A549 (cell line): ENCODE data around the gene ARHGAP18. TPM values are rescaled to one million over a fixed set of nuclear protein-coding genes. Genes with fewer than 3 reads are reported as not detected.

Experiments
- ATAC-seq, 2 experiments: fragments of 200-7000 bp in 1 of 2; fragments of >200 bp in 1 of 2; cut with Nextera tagmentation in 1 of 2; cut with Tn5 transposase in 1 of 2; 3 replicates each; pipeline versions ENCODE4 v1.8.0 to v1.9.1; 2018 to 2020; ENCODE audit warnings: mild to moderate bottlenecking in 1 of 2, moderate library complexity in 1 of 2
- CTCF ChIA-PET: fragments of 300-600 bp; sonication (Branson Sonifier 250); formaldehyde crosslinking; extraction: SDS; loops from one replicate; lab custom pipeline; 2021; ENCODE audit warnings: antibody characterized with exemption, inconsistent platforms; lab: Yijun Ruan, JAX
- POLR2A ChIA-PET: fragments of 350-600 bp; formaldehyde crosslinking; extraction: SDS; loops from one replicate; lab custom pipeline; 2021; ENCODE audit warnings: antibody characterized with exemption, inconsistent platforms; lab: Yijun Ruan, JAX
- DNase-seq, 2 experiments: peaks; one replicate each; pipeline versions ENCODE4 v3.0.0 to v3.0.0-alpha.2; 2011 to 2016; ENCODE audit warnings: low read depth in 1 of 2, low spot score in 1 of 2
- FAIRE-seq: peaks from 2 replicates; lab custom pipeline; 2011; peaks lifted over from hg19 to GRCh38; lab: Jason Lieb, UNC
- H3K27ac ChIP-seq, 2 experiments: fragments of >200 bp; sonication (Bioruptor Twin); formaldehyde crosslinking; 3 replicates each; pipeline ENCODE4 v1.5.1; 2016 to 2017
- H3K4me1 ChIP-seq: fragments of >200 bp; sonication (Bioruptor Twin); formaldehyde crosslinking; 3 replicates; pipeline ENCODE4 v1.6.1; 2016
- H3K4me2 ChIP-seq: fragments of >200 bp; sonication (Bioruptor Twin); formaldehyde crosslinking; 3 replicates; pipeline ENCODE4 v1.6.1; 2016
- H3K4me3 ChIP-seq: fragments of >200 bp; sonication (Bioruptor Twin); formaldehyde crosslinking; 3 replicates; pipeline ENCODE4 v1.5.1; 2016
- H3K9me3 ChIP-seq: fragments of >200 bp; sonication (Bioruptor Twin); formaldehyde crosslinking; 3 replicates; pipeline ENCODE4 v1.6.1; 2016
- BHLHE40 ChIP-seq: IDR thresholded peaks from 2 replicates; pipeline ENCODE4 v1.6.1; 2012; ENCODE audit warnings: low read depth, low read length, inconsistent platforms
- CBX2 ChIP-seq: fragments of 200-600 bp; sonication (generic); IDR thresholded peaks from 2 replicates; pipeline ENCODE4 v1.6.1; 2016; ENCODE audit warnings: low read depth, mild to moderate bottlenecking, borderline replicate concordance
- CHD2 ChIP-seq: fragments of 150-350 bp; IDR thresholded peaks from 2 replicates; pipeline ENCODE4 v1.6.1; 2014; ENCODE audit warnings: low read length; ENCODE audit not compliant: partially characterized antibody
- CHD4 ChIP-seq: fragments of 200-600 bp; sonication (generic); IDR thresholded peaks from 2 replicates; pipeline ENCODE4 v1.6.1; 2016; ENCODE audit warnings: antibody characterized with exemption, mild to moderate bottlenecking, borderline replicate concordance
- EHF ChIP-seq: fragments of 250-450 bp; sonication (Bioruptor Pico); IDR thresholded peaks from 2 replicates; pipeline ENCODE4 v1.5.0; 2020; ENCODE audit warnings: mild to moderate bottlenecking
- FOXS1 ChIP-seq: fragments of 250-450 bp; sonication (Bioruptor Pico); IDR thresholded peaks from 2 replicates; pipeline ENCODE4 v1.5.0; 2020; ENCODE audit warnings: mild to moderate bottlenecking, moderate library complexity
- JUN ChIP-seq, 2 experiments: fragments of >200 bp; sonication (Bioruptor Twin); formaldehyde crosslinking; IDR thresholded peaks; 2 replicates in 1 of 2; 3 replicates in 1 of 2; pipeline ENCODE4 v1.6.1; 2016 to 2017
- JUNB ChIP-seq: fragments of >200 bp; sonication (Bioruptor Twin); formaldehyde crosslinking; IDR thresholded peaks from 2 replicates; pipeline ENCODE4 v1.6.1; 2016
- KDM1A ChIP-seq: fragments of 200-600 bp; sonication (generic); IDR thresholded peaks from 2 replicates; pipeline ENCODE4 v1.6.1; 2016; ENCODE audit warnings: low read depth, mild to moderate bottlenecking
- MAFK ChIP-seq: fragments of 450-650 bp; IDR thresholded peaks from 2 replicates; pipeline ENCODE4 v1.6.1; 2014; ENCODE audit not compliant: partially characterized antibody
- NFE2L2 ChIP-seq: fragments of 150-350 bp; conservative IDR thresholded peaks from 2 replicates; pipeline ENCODE4 v1.6.1; 2014; ENCODE audit warnings: low read length
- NR3C1 ChIP-seq: fragments of >200 bp; sonication (Bioruptor Twin); formaldehyde crosslinking; IDR thresholded peaks from 3 replicates; pipeline ENCODE4 v1.6.1; 2017
- PHF8 ChIP-seq: fragments of 200-600 bp; sonication (generic); IDR thresholded peaks from 2 replicates; pipeline ENCODE4 v1.6.1; 2016; ENCODE audit warnings: low read depth, mild to moderate bottlenecking, antibody characterized with exemption, moderate library complexity, borderline replicate concordance
- POLR2AphosphoS2 ChIP-seq: conservative IDR thresholded peaks from 2 replicates; pipeline ENCODE4 v1.6.1; 2012; ENCODE audit warnings: low read length, improper control_type of control experiment, inconsistent platforms
- RARB ChIP-seq: fragments of 250-450 bp; sonication (Bioruptor Pico); IDR thresholded peaks from 2 replicates; pipeline ENCODE4 v1.8.0; 2021; ENCODE audit warnings: mild to moderate bottlenecking, moderate library complexity
- RCOR1 ChIP-seq: fragments of 150-350 bp; IDR thresholded peaks from 2 replicates; pipeline ENCODE4 v1.6.1; 2014; ENCODE audit warnings: antibody characterized with exemption, low read length, low read depth
- RFX5 ChIP-seq: fragments of 450-650 bp; IDR thresholded peaks from 2 replicates; pipeline ENCODE4 v1.7.1; 2014; ENCODE audit warnings: antibody characterized with exemption, mild to moderate bottlenecking, moderate library complexity
- SMC3 ChIP-seq: fragments of >200 bp; sonication (Bioruptor Twin); formaldehyde crosslinking; IDR thresholded peaks from 3 replicates; pipeline ENCODE4 v1.6.1; 2018; ENCODE audit warnings: inconsistent platforms
- TFCP2L1 ChIP-seq: fragments of 250-450 bp; sonication (Bioruptor Pico); IDR thresholded peaks from 2 replicates; pipeline ENCODE4 v1.5.0; 2021; ENCODE audit warnings: mild to moderate bottlenecking
- TP53 ChIP-seq: fragments of 250-450 bp; sonication (Bioruptor Pico); IDR thresholded peaks from 2 replicates; pipeline ENCODE4 v1.5.0; 2021; ENCODE audit warnings: mild to moderate bottlenecking, moderate library complexity
- ZFP36 ChIP-seq: fragments of 450-650 bp; IDR thresholded peaks from 2 replicates; pipeline ENCODE4 v1.6.1; 2014; ENCODE audit warnings: borderline replicate concordance; ENCODE audit not compliant: partially characterized antibody
- ZSCAN20 ChIP-seq: fragments of 250-450 bp; sonication (Bioruptor Pico); IDR thresholded peaks from 2 replicates; pipeline ENCODE4 v1.8.0; 2022; ENCODE audit warnings: mild to moderate bottlenecking, moderate library complexity
- WGBS: methylation state at CpG from one replicate; pipeline ENCODE4 v1.1.6; 2017; ENCODE audit errors: missing lambda C conversion rate; 5-methylcytosine and 5-hydroxymethylcytosine counted together
- polyA plus RNA-seq, 4 experiments: library from polyadenylated mRNA; depleted of rRNA in 3 of 4; stranded (reverse); fragments of >200 nt; fragmentation: RNase III in 1 of 4; extraction: RNeasy Plus Mini Kit Qiagen cat#74134 plus additional on column Dnase treatment in 1 of 4; gene quantifications; 2 replicates in 3 of 4; 3 replicates in 1 of 4; pipeline ENCODE4 v1.2.3, GENCODE V29; 2011 to 2017
- TF ChIP-seq, protein P1 (sequence below): fragments of 150-350 bp; IDR thresholded peaks from 2 replicates; pipeline ENCODE4 v1.6.1; 2014; ENCODE audit warnings: low read depth, mild to moderate bottlenecking, low read length
- TF ChIP-seq, protein P2 (sequence below): fragments of 250-450 bp; sonication (Bioruptor Pico); IDR thresholded peaks from 2 replicates; pipeline ENCODE4 v1.5.0; 2020; ENCODE audit warnings: low read depth, mild to moderate bottlenecking, moderate library complexity
- TF ChIP-seq, protein P3 (sequence below): fragments of >200 bp; sonication (Bioruptor Twin); formaldehyde crosslinking; IDR thresholded peaks from 2 replicates; pipeline ENCODE4 v1.6.1; 2016
- TF ChIP-seq, protein P4 (sequence below): fragments of >200 bp; sonication (Bioruptor Twin); formaldehyde crosslinking; IDR thresholded peaks from 3 replicates; pipeline ENCODE4 v1.6.1; 2016

The ARHGAP18 gene
- polyA plus RNA-seq, 2 of the 4 experiments (the other 2 are of a cell fraction), result 11.2 to 16.7 TPM

DNA sequence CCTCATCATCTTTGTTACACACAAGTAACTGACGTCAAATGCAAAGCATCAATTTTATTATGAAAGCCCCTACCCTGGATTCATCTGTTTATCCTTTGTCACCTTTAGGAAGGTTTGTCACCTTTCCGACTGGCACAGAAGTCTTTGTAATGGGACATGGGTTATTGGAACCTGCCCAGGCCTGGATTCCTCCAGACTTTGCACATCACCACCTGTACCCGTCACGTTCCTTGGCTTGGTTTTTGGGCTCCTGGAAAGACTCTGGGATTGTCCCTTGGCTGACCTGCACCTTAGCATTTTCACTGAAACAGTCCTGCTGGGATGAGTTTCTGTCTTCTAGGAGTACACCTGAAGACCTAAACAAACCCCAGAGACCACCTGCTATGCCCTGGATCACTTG lies 15.4 kb upstream of the ARHGAP18 start:
- ATAC-seq, result no peak
- Histone ChIP-seq H3K27ac (no peak overlapping the region), H3K9me3 (no peaks in the 10 kb centered on the region), H3K4me2 (no peak overlapping the region), H3K4me3 (no peak overlapping the region), H3K4me1 (peaks cover 12% of the 10 kb centered on the region; the same call in 2 of the 3 replicates)
- ChIA-PET CTCF (interaction anchor here (2.1 kb wide), 1 partner anchor 127 kb away, joined by 7 read pairs; no protein-coding TSS in a partner anchor), POLR2A (no interaction called here)
- no peak for FAIRE-seq
- TF ChIP-seq, protein P1, sequence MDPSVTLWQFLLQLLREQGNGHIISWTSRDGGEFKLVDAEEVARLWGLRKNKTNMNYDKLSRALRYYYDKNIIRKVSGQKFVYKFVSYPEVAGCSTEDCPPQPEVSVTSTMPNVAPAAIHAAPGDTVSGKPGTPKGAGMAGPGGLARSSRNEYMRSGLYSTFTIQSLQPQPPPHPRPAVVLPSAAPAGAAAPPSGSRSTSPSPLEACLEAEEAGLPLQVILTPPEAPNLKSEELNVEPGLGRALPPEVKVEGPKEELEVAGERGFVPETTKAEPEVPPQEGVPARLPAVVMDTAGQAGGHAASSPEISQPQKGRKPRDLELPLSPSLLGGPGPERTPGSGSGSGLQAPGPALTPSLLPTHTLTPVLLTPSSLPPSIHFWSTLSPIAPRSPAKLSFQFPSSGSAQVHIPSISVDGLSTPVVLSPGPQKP, result no peak
- TF ChIP-seq ZFP36 (no peak), POLR2AphosphoS2 (no peak), TP53 (CRISPR knock-in tag) (no peak), TFCP2L1 (no peak), EHF (no peak), MAFK (no peak), JUN (IDR thresholded peaks at IDR 0.05) (no peak), RARB (CRISPR knock-in tag) (no peak), BHLHE40 (no peak), CBX2 (no peak)
- TF ChIP-seq, protein P2, sequence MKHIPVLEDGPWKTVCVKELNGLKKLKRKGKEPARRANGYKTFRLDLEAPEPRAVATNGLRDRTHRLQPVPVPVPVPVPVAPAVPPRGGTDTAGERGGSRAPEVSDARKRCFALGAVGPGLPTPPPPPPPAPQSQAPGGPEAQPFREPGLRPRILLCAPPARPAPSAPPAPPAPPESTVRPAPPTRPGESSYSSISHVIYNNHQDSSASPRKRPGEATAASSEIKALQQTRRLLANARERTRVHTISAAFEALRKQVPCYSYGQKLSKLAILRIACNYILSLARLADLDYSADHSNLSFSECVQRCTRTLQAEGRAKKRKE (CRISPR knock-in tag), result no peak
- TF ChIP-seq, protein P3, sequence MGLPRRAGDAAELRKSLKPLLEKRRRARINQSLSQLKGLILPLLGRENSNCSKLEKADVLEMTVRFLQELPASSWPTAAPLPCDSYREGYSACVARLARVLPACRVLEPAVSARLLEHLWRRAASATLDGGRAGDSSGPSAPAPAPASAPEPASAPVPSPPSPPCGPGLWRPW, result no peak
- TF ChIP-seq, protein P4, sequence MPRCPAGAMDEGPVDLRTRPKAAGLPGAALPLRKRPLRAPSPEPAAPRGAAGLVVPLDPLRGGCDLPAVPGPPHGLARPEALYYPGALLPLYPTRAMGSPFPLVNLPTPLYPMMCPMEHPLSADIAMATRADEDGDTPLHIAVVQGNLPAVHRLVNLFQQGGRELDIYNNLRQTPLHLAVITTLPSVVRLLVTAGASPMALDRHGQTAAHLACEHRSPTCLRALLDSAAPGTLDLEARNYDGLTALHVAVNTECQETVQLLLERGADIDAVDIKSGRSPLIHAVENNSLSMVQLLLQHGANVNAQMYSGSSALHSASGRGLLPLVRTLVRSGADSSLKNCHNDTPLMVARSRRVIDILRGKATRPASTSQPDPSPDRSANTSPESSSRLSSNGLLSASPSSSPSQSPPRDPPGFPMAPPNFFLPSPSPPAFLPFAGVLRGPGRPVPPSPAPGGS, result no peak
- no peak for DNase-seq
- 94% methylated on average over 4 of the region's 4 CpGs for WGBS

DNA sequence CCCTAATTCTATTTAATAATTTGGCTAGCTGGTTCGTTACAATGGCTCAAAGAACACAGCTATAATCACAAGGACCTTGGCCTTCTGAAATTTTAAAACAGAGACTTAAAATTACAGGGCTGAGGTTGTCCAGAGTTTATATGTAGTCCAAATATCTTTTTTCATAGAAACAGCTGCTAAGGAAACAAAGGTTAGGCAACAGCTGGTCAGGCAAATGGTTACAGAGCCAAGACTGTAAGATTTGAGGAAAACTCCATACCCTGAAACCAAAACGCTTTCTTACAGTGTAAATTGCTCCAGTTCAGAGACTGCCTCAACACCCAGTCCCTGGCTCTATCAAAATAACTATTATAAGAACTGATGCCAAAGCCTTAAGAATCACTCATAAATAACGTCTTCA lies 9.7 kb upstream of the ARHGAP18 start:
- Histone ChIP-seq H3K4me1 (peaks cover 10% of the 10 kb centered on the region; the same call in 2 of the 3 replicates), H3K4me3 (no peak overlapping the region), H3K4me2 (no peak overlapping the region), H3K27ac (no peak overlapping the region), H3K9me3 (no peaks in the 10 kb centered on the region)
- DNase-seq (no peak), FAIRE-seq (no peak), ATAC-seq (no peak)
- 88% methylated on average over 3 of the region's 3 CpGs for WGBS
- ChIA-PET POLR2A (no interaction called here), CTCF (interaction anchor here (2.0 kb wide), 1 partner anchor 122 kb away, joined by 5 read pairs; no protein-coding TSS in a partner anchor)
- no peak for TF ChIP-seq CHD4
- TF ChIP-seq RFX5, result no peak
- no peak for TF ChIP-seq NR3C1
- no peak for TF ChIP-seq PHF8
- no peak for TF ChIP-seq FOXS1
- no peak for TF ChIP-seq ZSCAN20
- no peak for TF ChIP-seq JUNB
- no peak for TF ChIP-seq CHD2
- TF ChIP-seq RCOR1, result no peak
- no peak for TF ChIP-seq NFE2L2
- TF ChIP-seq TP53 (CRISPR knock-in tag), result no peak
- TF ChIP-seq ZFP36, result no peak
- no peak for TF ChIP-seq KDM1A
- no peak for TF ChIP-seq SMC3
- TF ChIP-seq, protein P4, result no peak
